Stimulated activated CD4-positive, alpha-beta T cell treated with anti-CD3 and anti-CD28 coated beads, Interleukin-12 subunit alpha, Interleukin-12 subunit beta, amount 100 ng/mL, for 24 hours (primary cell): ENCODE data around the gene THBS2.
"Not testable (repeated sequence)": the region's sequence is repeated elsewhere in the genome, so short reads cannot be mapped to it uniquely, and the experiment has no call there.

Experiments
- DNase-seq, 2 experiments: peaks; one replicate each; pipeline ENCODE4 v3.0.0-alpha.2; 2020; ENCODE audit warnings: low read depth in 2 of 2

THBS2 gene

DNA sequence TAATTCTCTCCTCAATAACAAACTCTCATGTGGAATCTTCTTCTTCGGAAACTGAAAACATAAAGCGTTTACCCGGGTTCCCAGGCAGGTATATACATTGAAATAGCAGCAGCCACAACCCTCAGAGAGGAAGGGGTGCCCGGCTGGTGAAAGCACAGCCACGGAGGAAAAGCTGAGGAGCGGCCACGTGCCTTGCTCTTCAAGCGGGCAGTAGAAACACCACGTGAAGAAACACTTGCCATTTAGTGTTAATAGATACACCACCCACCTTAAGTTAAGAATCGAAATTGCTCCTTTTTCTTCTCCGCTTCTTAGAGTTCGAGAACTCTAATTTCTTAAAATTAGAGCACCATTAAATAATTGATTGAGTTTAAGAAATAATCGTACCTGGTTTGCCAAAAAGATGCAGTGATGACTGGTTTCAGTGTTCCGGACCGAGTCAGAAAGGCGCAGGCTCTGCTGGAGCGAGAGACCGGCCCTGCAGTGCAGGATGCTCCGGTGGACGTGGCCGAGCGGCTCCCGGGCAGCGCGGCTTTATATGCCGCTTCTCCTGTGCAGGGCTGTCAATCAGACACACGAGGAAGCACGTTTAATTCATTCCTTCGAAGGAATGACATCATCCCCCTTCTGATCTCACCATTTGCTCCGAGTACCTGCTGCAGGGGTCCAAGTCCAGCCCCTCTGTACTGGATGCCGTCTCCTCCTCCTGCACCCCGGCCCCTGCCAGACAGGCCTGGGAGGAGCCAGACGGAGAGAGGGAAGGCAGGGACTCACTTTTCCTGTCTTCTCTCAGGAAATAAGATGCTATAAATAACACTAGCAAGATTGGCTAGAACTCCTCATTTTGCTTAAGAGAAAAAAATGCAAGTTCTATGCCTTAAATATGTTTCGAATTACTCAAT lies at the start of gene THBS2:
Gene THBS2, minus strand, starts transcription at position 510 of the 902 bp plus-strand sequence. CDS start 3,062 bp downstream, outside the sequence.
- no peak for DNase-seq

DNA sequence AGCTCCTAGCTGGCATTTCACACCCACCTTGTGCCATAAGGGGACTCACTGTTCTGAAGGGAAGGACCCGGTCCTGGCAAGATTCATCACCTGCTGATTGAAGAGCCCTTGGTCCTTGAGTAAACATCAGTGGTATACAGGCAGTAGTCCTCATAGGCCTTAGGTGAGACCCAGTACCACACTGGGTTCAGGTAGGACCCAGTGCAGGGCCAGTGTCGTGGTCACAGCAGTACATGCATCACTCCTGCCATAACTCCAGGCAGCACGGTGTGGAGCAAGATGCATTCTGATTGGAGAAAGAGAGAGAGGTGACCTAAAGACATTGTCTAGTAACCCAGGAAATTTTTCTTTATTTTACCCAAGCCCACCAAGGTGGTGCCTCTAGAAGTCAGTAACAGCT lies 49.1 kb upstream of the THBS2 start:
- no peak for DNase-seq

- DNase-seq = no peak
Observed at GRCh38 chr6:169302255-169302654, 48.6 kb upstream of the THBS2 start.

- no peak for DNase-seq
Observed at GRCh38 chr6:169300916-169301315, 47.3 kb upstream of the THBS2 start.

DNA sequence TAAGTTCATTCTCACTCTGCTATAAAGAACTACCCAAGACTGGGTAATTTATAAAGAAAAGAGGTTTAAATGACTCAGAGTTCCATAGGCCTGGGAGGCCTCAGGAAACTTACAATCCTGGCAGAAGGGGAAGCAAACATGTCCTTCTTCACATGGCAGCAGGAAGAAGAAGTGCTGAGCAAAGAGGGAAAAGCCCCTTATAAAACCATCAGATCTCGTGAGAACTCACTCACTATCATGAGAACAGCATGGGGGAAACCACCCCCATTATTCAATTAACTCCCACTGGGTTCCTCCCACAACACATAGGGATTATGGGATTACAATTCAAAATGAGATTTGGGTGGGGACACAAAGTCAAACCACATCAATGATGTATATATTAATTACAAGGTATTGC lies 45.0 kb upstream of the THBS2 start:
- not testable (repeated sequence) for DNase-seq

- no peak for DNase-seq
Observed at GRCh38 chr6:169296622-169297021, 43.0 kb upstream of the THBS2 start.

DNA sequence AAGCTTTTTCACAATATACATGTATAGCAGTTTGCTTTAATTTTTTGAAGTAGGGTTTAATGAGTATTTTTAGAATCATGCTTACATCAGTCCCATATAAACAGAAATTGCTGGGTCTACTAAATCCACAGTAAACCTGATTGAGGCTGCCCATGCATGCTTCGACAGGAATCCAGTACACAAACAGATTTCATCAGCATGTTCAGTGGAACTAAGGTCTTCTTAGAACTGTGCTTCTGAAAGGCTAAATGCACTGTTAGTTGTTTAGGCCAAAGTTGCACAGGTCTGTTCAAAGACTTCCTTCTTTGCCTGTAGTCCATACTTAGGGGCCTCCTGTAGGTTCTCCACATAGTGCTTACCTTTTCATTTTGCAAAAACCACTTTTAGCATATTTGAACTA lies 42.5 kb upstream of the THBS2 start:
- no peak for DNase-seq

DNA sequence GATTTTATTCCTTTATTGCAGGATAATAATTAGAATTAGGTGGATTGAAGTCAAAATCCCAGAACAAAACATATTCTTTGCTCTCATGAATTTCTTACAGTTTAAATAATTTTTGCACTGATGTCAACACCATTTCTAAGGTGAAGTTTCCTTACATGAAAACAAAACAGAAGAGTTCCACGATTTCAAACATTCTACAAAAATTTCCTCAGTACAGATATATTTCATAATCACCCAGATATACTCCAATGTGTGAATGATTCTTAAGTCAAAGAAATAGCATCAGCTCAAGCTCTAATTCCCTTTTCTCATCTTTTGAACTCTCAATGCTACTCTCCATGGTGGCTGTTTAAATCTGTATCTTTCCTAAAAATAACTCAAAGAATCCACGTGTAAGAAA lies 39.5 kb upstream of the THBS2 start:
- DNase-seq = no peak

GRCh38 chr6:169292338-169293124 lies 38.9 kb upstream of the THBS2 start:
- no peak for DNase-seq

- no peak for DNase-seq
Observed at GRCh38 chr6:169291646-169292337, 38.1 kb upstream of the THBS2 start.

DNA sequence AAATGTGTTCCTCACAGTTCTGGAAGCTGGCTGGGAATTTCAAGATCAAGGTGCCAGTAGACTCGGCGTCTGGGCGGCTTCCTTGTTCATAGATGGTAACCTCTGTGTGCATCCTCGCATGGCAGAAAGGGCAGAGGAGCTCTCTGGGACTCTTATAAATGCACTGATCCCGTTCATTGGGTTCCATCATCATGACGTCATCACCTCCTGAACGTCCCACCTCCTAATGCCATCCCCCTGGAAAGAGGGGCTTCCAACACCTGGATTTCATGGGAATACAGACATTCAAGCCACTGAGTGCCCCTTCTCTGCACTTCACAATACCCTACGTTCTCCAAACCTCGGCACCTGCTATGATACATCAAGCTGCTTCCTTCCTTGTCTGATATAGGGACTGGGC lies 37.5 kb upstream of the THBS2 start:
- no peak for DNase-seq

- DNase-seq = no peak
Observed at GRCh38 chr6:169289619-169290339, 36.1 kb upstream of the THBS2 start.

- no peak for DNase-seq
Observed at GRCh38 chr6:169289257-169289618, 35.6 kb upstream of the THBS2 start.

GRCh38 chr6:169288591-169288990 lies 34.9 kb upstream of the THBS2 start:
- DNase-seq = no peak

- no peak for DNase-seq
Observed at GRCh38 chr6:169287675-169288074, 34.0 kb upstream of the THBS2 start.

- DNase-seq = no peak
Observed at GRCh38 chr6:169286961-169287360, 33.3 kb upstream of the THBS2 start.

- no peak for DNase-seq
Observed at GRCh38 chr6:169285165-169285564, 31.5 kb upstream of the THBS2 start.

- DNase-seq = no peak
Observed at GRCh38 chr6:169283924-169284323, 30.3 kb upstream of the THBS2 start.

GRCh38 chr6:169282043-169282442 lies 28.4 kb upstream of the THBS2 start:
- DNase-seq = no peak

GRCh38 chr6:169277619-169278018 lies 24.0 kb upstream of the THBS2 start:
- no peak for DNase-seq

GRCh38 chr6:169274781-169275180 lies 21.1 kb upstream of the THBS2 start:
- DNase-seq = no peak

DNA sequence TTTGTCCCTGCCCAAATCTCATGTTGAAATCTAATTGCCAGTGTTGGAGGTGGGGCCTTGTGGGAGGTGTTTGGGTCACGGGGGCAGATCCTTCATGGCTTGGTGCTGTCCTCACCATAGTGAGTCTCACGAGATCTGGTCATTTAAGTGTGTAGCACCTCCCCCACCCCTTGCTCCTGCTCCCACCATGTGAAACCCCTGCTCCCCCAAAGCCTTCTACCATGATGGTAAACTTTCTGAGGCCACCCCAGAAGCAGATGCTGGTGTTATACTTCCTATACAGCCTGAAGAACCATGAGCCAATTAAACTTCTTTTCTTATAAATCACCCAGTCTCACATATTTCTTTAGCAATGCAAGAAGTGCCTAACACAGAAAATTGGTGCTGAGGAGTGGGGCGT lies 19.9 kb upstream of the THBS2 start:
- no peak for DNase-seq
